HEK293 (cell line): Measurements from ENCODE around the gene ATOSA.

Experiments
- PBX3 ChIP-seq: sonication (generic); formaldehyde crosslinking; IDR thresholded peaks from 2 replicates; pipeline ENCODE4 v1.8.1; 2022; ENCODE audit warnings: mild to moderate bottlenecking, moderate library complexity, missing genetic modification reagents
- ZNF140 ChIP-seq: fragments of 450-650 bp; formaldehyde crosslinking; IDR thresholded peaks from 2 replicates; pipeline ENCODE4 v1.5.1; 2016; ENCODE audit warnings: missing biosample characterization, missing genetic modification characterization
- ZNF24 ChIP-seq: fragments of 450-650 bp; formaldehyde crosslinking; IDR thresholded peaks from 2 replicates; pipeline ENCODE4 v1.5.1; 2016; ENCODE audit warnings: missing biosample characterization, missing genetic modification characterization
- ZNF561 ChIP-seq: fragments of 450-650 bp; IDR thresholded peaks from 2 replicates; pipeline ENCODE4 v1.5.1; 2018; ENCODE audit warnings: missing biosample characterization, missing genetic modification characterization, borderline replicate concordance
- TF ChIP-seq, protein P1 (sequence below): fragments of 450-650 bp; formaldehyde crosslinking; IDR thresholded peaks from 2 replicates; pipeline ENCODE4 v1.5.1; 2016; ENCODE audit warnings: missing biosample characterization, missing genetic modification characterization

GRCh38 chr15:52697051-52697450 is 17.9 kb upstream of the ATOSA start:
- no peak for TF ChIP-seq PBX3 (CRISPR knock-in tag)
- TF ChIP-seq ZNF561 (tag by site-specific recombination), result no peak
- TF ChIP-seq, protein P1, sequence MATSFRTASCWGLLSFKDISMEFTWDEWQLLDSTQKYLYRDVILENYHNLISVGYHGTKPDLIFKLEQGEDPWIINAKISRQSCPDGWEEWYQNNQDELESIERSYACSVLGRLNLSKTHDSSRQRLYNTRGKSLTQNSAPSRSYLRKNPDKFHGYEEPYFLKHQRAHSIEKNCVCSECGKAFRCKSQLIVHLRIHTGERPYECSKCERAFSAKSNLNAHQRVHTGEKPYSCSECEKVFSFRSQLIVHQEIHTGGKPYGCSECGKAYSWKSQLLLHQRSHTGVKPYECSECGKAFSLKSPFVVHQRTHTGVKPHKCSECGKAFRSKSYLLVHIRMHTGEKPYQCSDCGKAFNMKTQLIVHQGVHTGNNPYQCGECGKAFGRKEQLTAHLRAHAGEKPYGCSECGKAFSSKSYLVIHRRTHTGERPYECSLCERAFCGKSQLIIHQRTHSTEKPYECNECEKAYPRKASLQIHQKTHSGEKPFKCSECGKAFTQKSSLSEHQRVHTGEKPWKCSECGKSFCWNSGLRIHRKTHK (tag by site-specific recombination), result no peak
- no peak for TF ChIP-seq ZNF140 (tag by site-specific recombination)
- TF ChIP-seq ZNF24 (tag by site-specific recombination), result no peak
